Sciatic nerve (tissue), 2 donors: ENCODE data around the gene TMCC3. TPM values are rescaled to one million over a fixed set of nuclear protein-coding genes. Genes with fewer than 3 reads are reported as not detected.
"Not testable (repeated sequence)": the region's sequence is repeated elsewhere in the genome, so short reads cannot be mapped to it uniquely, and the experiment has no call there.

Experiments
- ATAC-seq: fragments of 200-7000 bp; cut with Tn5 transposase; one replicate; pipeline ENCODE4 v1.9.1; 2020; ENCODE audit warnings: mild to moderate bottlenecking, moderate library complexity
- DNase-seq: peaks from one replicate; pipeline ENCODE4 v3.0.0-alpha.2; 2020; ENCODE audit warnings: low spot score
- intact Hi-C: fragments of 100-400 bp; cut with DNase I; formaldehyde crosslinking; loops from one replicate; pipeline ENCODE4 v1.14.2; 2022
- total RNA-seq: library from RNA; stranded (reverse); fragmentation: NEBNext Ultra II Directional; extraction: Animal tissue kit (Norgen Biotek cat#: 25700); gene quantifications from one replicate; pipeline ENCODE4 v1.2.1, GENCODE V29; 2021
- donor health status: DM: no; HTN: no; CAD: no.
- donor health status: DM: no; HTN: no; CAD: no.

The TMCC3 gene
- total RNA-seq, 1 donor from 2014 or later: 24.9 TPM

DNA sequence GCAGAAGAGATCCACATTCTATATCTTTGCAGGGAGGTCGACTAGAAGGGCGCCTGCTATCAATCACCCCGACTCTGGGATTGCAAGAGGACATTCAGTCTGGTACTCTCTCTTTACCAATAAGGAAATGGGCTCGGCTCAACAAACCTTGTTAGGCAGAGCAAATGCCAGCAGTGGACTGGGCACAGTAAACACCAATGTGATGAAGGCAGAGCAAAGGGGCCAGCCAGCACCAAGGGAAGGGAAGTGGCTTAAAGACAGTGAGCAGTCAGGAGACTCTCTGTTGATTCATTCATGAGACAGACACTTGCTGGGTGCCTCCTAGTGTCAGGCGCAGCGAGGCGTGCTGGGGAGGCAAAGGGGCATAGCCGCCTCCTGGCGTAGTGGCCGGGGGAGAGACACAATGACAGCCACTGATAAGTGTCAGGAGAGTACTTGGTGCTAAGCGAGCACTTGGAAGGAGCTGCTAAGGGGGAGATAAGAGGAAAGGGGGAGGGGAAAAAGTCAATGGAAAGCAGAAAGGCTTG, 34.1 kb downstream of the TMCC3 start:
- ATAC-seq (peak; percentile 33), DNase-seq (no peak)
- intact Hi-C loops: no loop called here

- DNase-seq (no peak), ATAC-seq (peak; percentile 55)
- intact Hi-C loops: no loop called here
Measured at GRCh38 chr12:94615260-94616181, 34.8 kb downstream of the TMCC3 start.

DNA sequence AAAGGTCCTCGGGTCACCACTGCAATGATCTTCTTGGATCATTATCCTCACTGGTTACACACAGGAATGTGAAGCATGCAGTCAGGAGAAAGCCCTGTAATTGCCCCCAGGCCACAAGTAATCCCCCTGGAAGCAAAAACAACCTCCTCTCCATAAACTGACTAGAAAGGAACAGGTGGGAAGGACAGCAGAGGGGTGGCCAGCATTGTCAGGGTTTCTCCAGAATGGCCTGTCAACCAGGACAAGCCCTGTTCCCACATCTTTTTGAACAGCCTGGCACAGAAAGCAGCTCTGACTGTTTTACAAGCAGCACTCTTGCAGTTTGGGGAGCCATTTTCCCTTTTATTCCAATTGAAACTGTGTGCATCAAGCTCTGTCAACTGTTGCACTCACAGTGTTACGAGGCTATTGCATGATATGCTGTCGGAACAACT, 36.1 kb downstream of the TMCC3 start:
- DNase-seq (no peak), ATAC-seq (peak; percentile 37)
- intact Hi-C loops: no loop called here

- intact Hi-C loops: no loop called here
- DNase-seq (no peak), ATAC-seq (no peak)
Measured at GRCh38 chr12:94609917-94610443, 40.4 kb downstream of the TMCC3 start.

- ATAC-seq, intact Hi-C loops, DNase-seq: not testable (repeated sequence)
Measured at GRCh38 chr12:94606810-94607209, 43.5 kb downstream of the TMCC3 start.

DNA sequence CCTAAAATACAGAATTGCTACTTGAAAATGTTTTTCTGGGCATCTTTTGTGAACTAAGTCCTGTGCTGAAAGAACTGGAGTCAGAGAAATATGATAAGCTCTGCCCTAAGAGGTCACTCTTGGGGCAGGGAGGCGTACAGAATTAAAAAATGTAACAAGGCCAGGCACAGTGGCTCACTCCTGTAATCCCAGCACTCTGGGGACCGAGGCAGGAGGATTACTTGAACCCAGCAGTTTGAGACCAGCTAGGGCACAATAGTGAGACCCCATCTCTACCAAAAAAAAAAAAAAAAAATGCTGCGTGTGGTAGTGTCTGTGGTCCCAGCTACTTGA, 46.0 kb downstream of the TMCC3 start:
- intact Hi-C loops: no loop called here
- ATAC-seq: no peak
- no peak for DNase-seq

- ATAC-seq (peak; percentile 46), DNase-seq (no peak)
- intact Hi-C loops: no loop called here
Measured at GRCh38 chr12:94603434-94604365, 46.7 kb downstream of the TMCC3 start.

GRCh38 chr12:94602024-94602423, 48.3 kb downstream of the TMCC3 start:
- DNase-seq (no peak), ATAC-seq (no peak)
- intact Hi-C loops: no loop called here

DNA sequence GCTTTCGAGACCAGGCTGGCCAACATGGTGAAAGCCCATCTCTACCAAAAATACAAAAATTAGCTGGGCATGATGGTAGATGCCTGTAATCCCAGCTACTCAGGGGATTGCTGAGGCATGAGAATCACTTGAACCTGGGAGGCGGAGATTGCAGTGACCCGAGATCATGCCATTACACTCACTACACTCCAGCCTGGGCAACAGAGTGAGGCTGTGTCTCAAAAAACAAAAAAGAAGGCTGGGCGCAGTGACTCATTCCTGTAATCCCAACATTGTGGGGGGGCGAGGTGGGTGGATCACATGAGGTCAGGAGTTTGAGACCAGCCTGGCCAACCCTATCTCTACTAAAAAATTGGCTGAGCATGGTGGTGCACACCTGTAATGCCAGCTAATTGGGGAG, 49.0 kb downstream of the TMCC3 start:
- intact Hi-C loops, DNase-seq, ATAC-seq: not testable (repeated sequence)

DNA sequence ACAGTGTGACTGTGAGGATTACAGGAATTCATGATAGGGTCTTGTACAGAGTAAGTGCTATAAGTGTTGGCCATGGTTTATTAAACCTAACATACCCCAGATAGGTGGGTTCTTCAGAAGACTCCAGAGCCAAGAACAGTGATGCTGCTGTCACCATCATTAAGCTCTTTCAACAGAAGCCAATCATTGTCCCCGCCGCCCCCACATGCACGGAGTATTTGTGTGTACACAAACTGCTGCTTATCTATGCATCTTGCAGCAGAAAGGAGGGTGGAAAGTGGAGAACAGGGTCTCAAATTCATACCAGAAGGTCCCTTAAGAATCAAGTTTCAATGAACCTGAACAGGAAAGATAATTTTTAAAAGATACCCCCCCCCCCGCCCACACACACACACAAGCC, 51.2 kb downstream of the TMCC3 start:
- intact Hi-C loops: no loop called here

DNA sequence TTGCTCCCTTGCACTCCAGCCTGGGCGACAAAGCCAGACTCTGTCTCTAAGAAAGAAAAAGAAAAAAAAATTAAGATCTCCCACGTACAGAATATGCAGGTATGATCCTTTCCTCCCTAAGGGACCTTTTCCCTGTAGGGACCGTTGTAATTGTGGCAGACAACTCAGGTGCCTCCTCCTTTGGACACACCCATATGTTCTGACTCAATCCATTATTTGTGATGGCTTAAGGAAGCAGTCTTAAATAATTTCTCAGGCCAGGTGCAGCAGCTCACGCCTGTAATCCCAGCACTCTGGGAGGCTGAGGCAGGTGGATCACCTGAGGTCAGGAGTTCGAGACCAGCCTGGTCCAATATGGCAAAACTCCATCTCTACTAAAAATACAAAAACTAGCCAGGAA, 53.1 kb downstream of the TMCC3 start:
- ATAC-seq (no peak), DNase-seq (no peak)
- intact Hi-C loops: no loop called here

More for the DNA sequence above, 51.2 kb downstream of the TMCC3 start:
- DNase-seq (no peak), ATAC-seq (no peak)

GRCh38 chr12:94596596-94596995, 53.8 kb downstream of the TMCC3 start:
- intact Hi-C loops: no loop called here
- ATAC-seq (no peak), DNase-seq (no peak)

GRCh38 chr12:94595152-94595551, 55.2 kb downstream of the TMCC3 start:
- DNase-seq: no peak
- no peak for ATAC-seq
- intact Hi-C loops: no loop called here

GRCh38 chr12:94594443-94594825, 55.9 kb downstream of the TMCC3 start:
- intact Hi-C loops: no loop called here
- no peak for ATAC-seq

DNA sequence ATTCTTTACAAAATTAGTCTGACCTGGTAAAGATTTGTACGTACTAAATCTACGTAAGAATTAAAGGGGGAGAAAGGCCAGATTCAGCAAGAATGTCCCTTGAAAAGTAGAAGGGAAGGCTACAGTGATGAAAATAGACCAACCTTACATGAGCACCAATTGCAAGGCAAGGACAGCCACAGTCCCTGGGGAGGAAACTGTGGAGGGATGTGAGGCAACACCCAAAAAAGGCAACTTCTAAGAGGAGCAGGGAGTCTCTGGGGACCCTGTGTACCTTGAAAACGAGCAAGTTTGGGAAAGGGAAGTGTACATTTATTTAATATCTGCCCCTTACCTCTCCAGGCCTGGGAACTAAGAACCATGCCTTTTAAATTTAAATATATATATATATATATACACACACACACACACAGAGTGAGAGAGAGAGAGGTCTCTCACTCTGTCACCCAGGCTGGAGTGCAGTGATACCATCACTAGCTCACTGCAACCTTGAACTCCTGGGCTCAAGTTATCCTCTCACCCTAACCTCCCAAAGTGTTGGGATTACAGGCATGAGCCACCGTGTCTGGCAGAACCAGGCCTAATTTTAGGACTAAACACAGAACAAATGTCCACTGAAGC, 56.4 kb downstream of the TMCC3 start:
- peak; percentile 44 for ATAC-seq
- DNase-seq: no peak
- intact Hi-C loops: no loop called here

More at GRCh38 chr12:94594443-94594825, 55.9 kb downstream of the TMCC3 start:
- no peak for DNase-seq

- intact Hi-C loops, ATAC-seq, DNase-seq: not testable (repeated sequence)
Measured at GRCh38 chr12:94592723-94593122, 57.6 kb downstream of the TMCC3 start.

DNA sequence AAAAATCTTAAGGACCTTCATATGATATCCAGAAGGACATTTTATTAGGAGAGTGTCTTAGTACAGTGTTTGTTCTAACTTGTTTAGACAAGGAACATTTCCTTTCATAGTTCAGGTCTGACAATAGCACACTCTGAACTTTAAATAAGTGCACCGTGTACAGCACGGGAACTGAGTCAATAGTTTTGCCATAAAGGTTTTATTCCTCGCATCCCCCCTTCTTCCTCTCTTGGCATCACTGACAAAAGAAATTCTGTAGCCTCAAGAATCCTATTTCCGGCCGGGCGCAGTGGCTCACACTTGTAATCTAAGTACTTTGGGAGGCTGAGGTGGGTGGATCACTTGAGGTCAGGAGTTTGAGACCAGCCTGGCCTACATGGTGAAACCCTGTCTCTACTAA, 58.3 kb downstream of the TMCC3 start:
- intact Hi-C loops: no loop called here
- DNase-seq (no peak), ATAC-seq (no peak)

DNA sequence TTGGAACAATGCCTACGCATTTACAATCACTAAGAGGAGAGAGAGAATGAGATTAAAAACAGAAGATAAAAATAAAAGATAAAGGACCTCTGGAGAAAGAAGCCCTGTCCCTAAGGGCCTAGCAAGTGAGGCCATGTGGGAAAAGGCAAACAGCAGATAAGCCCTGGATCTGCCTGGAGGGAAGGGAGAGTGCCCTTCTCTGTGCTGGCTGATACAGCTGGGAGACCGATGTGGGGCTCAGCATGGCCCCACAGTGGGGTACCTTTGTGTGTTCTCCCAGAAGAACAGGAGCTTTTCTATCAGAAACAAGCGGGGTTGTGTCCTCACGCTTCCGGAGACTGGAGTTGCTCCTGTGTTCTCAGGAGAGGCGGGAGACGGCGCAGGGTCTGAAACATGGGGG, 59.9 kb downstream of the TMCC3 start:
- ATAC-seq (no peak), DNase-seq (no peak)
- intact Hi-C loops: no loop called here

DNA sequence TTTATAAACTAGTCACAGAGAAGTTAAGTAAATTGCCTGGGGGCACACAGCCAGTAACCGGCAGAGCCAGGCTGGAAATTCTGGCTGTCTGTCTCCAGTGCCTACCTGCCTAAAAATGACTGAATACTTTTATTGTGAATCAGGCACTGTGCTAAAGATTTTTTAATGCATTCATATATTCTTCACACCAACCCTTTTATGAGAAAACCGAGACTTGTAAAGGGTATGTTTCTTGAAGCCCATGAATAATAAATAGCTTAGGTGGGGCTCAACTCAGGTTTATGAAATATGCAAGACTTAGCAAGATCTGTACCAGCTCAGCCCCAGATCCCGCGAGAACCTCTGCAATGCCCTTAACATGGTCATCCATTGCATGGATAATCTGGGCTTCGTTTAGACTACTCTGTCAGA, 60.8 kb downstream of the TMCC3 start:
- ATAC-seq (no peak), DNase-seq (no peak)
- intact Hi-C loops: no loop called here
